ENCODE measurements around the gene PLCH1. TPM values are rescaled to one million over a fixed set of nuclear protein-coding genes. Genes with fewer than 3 reads are reported as not detected.

Gene PLCH1
- total and polyA plus RNA-seq, 2 of the 13 experiments (the other 11 are each of a cell fraction or from before 2014, with no cell fraction given) = 2.0 to 3.0 TPM

DNA sequence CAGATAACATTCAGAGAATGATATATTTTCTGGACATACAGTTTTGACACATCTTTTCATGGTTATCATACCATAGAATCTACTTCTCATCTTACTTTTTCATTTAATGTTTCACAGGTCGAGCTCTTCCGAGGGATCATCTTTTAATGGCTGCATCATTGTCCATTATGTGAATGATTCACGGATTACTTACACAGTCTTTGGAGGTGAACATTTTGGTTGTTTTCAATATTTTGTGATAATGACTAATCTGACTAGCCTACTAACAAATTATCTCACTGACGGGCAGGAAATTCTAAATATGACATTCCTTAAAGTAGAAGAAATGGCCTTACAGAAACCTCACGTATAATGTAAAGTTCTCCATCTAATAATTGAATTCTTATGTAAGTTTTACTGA lies 242.2 kb downstream of the PLCH1 start:
- Histone ChIP-seq H3K27me3 (ENCODE audit: control insufficient read depth in 1 of 2, insufficient read depth in 2 of 2, low read length in 2 of 2) (no peaks in the 10 kb centered on the region), H3K9ac (ENCODE audit: insufficient read depth, low read depth, low read length) (no peak overlapping the region), H3K4me3 (replicated peaks in 1 of 3; ENCODE audit: insufficient read depth in 1 of 3, low read depth in 2 of 3, low read length in 3 of 3) (no peak overlapping the region), H3K27ac (ENCODE audit: extremely low read length, insufficient read depth, low read length) (no peak overlapping the region), H2AFZ (ENCODE audit: low read length) (no peak overlapping the region), H3K9me3 (ENCODE audit: low read length) (no peaks in the 10 kb centered on the region), H3K79me2 (ENCODE audit: insufficient read depth, low read length) (no peaks in the 10 kb centered on the region), H3K36me3 (replicated peaks in 1 of 2; ENCODE audit: control insufficient read depth in 1 of 2, insufficient read depth in 2 of 2, low read length in 2 of 2) (0 out of 5 replicates have a peak, but pooled peaks cover 0 to 3% of the 10 kb centered on the region in 2 experiments), H3K4me1 (ENCODE audit: insufficient read depth, low read length) (no peaks in the 10 kb centered on the region), H4K20me1 (ENCODE audit: insufficient read depth, low read length) (no peaks in the 10 kb centered on the region), H3K4me2 (ENCODE audit: low read depth, low read length) (no peak overlapping the region)
- intact Hi-C loops (cut with micrococcal nuclease; ENCODE audit: unreplicated experiment) (no loop called here), in situ Hi-C loops (cut with HindIII; ENCODE audit: extremely low pct_ligation_motif_present, low pct_unique_long_range_greater_than_20kb) (no loop called here)
- TF ChIP-seq FOXO1 (CRISPR knock-in tag; IDR thresholded peaks at IDR 0.05) = no peak
- TF ChIP-seq ZFX (CRISPR knock-in tag; IDR thresholded peaks at IDR 0.05; ENCODE audit: low read depth) = no peak
- no peak for TF ChIP-seq FOSL2 (CRISPR knock-in tag; IDR thresholded peaks at IDR 0.05)
- TF ChIP-seq ZFP36L1 (CRISPR knock-in tag; IDR thresholded peaks at IDR 0.05) = no peak
- ChIA-PET POLR2A (no interaction called here), CTCF (ENCODE audit: low intra/inter-chr PET ratio, low total read pairs) (no interaction called here)
- BruUV-seq (replicated peaks) = no TSS peak
- FAIRE-seq (no peak), DNase-seq (ENCODE audit: low spot score) (no peak), ATAC-seq (no peak)
- 90% methylated on average over 5 of the region's 5 CpGs for WGBS (ENCODE audit: low lambda C conversion rate)

GRCh38 chr3:155500194-155500818 lies 244.6 kb downstream of the PLCH1 start:
- FAIRE-seq = no peak
- BruUV-seq (replicated peaks) = no TSS peak
- no peak for TF ChIP-seq CREBL2 (CRISPR knock-in tag; IDR thresholded peaks at IDR 0.05; ENCODE audit: borderline replicate concordance)
- TF ChIP-seq KAT2B (IDR thresholded peaks at IDR 0.05; ENCODE audit: borderline replicate concordance, low read depth, low read length) = no peak
- no peak for TF ChIP-seq SRSF1 (optimal IDR thresholded peaks at IDR 0.05; ENCODE audit: low read depth, low read length)
- no peak for TF ChIP-seq ZNF530 (CRISPR knock-in tag; IDR thresholded peaks at IDR 0.05; ENCODE audit: low read depth)
- TF ChIP-seq PHF21A (CRISPR knock-in tag; IDR thresholded peaks at IDR 0.05) = no peak
- TF ChIP-seq, protein P1, sequence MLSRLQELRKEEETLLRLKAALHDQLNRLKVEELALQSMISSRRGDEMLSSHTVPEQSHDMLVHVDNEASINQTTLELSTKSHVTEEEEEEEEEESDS (CRISPR knock-in tag; IDR thresholded peaks at IDR 0.05; ENCODE audit: borderline replicate concordance) = no peak
- TF ChIP-seq FOSL1 (CRISPR knock-in tag; IDR thresholded peaks at IDR 0.05; ENCODE audit: borderline replicate concordance) = no peak
- no peak for TF ChIP-seq NFE2L2 (IDR thresholded peaks at IDR 0.05; ENCODE audit: low read length)
- no peak for TF ChIP-seq HMG20B (CRISPR knock-in tag; conservative IDR thresholded peaks at IDR 0.05)
- TF ChIP-seq ZNF335 (CRISPR knock-in tag; IDR thresholded peaks at IDR 0.05) = no peak
- Histone ChIP-seq H4K20me1 (ENCODE audit: insufficient read depth, low read length) (no peaks in the 10 kb centered on the region), H3K36me3 (replicated peaks in 1 of 2; ENCODE audit: control insufficient read depth in 1 of 2, insufficient read depth in 2 of 2, low read length in 2 of 2) (0 out of 5 replicates have a peak, but pooled peaks cover 0 to 3% of the 10 kb centered on the region in 2 experiments), H3K27me3 (ENCODE audit: control insufficient read depth in 1 of 2, insufficient read depth in 2 of 2, low read length in 2 of 2) (no peaks in the 10 kb centered on the region), H3K4me1 (ENCODE audit: insufficient read depth, low read length) (no peaks in the 10 kb centered on the region), H3K4me2 (ENCODE audit: low read depth, low read length) (no peak overlapping the region), H3K9ac (ENCODE audit: insufficient read depth, low read depth, low read length) (no peak overlapping the region), H3K4me3 (replicated peaks in 1 of 3; ENCODE audit: insufficient read depth in 1 of 3, low read depth in 2 of 3, low read length in 3 of 3) (no peak overlapping the region), H3K79me2 (ENCODE audit: insufficient read depth, low read length) (no peaks in the 10 kb centered on the region), H3K9me3 (ENCODE audit: low read length) (no peaks in the 10 kb centered on the region), H3K27ac (ENCODE audit: extremely low read length, insufficient read depth, low read length) (no peak overlapping the region), H2AFZ (ENCODE audit: low read length) (no peak overlapping the region)
- WGBS (ENCODE audit: low lambda C conversion rate) = 81% methylated on average over 4 of the region's 4 CpGs
- no peak for ATAC-seq
- in situ Hi-C loops (cut with HindIII; ENCODE audit: extremely low pct_ligation_motif_present, low pct_unique_long_range_greater_than_20kb) = no loop called here
- no peak for DNase-seq (ENCODE audit: low spot score)
- intact Hi-C loops (cut with micrococcal nuclease; ENCODE audit: unreplicated experiment) = no loop called here
- ChIA-PET POLR2A (no interaction called here), CTCF (ENCODE audit: low intra/inter-chr PET ratio, low total read pairs) (no interaction called here)

All from HepG2 (cell line).